OCI-LY7 (cell line): ENCODE results near the gene NELL1.

Experiments
- CTCF ChIP-seq: fragments of 200-600 bp; sonication (generic); conservative IDR thresholded peaks from 2 replicates; pipeline ENCODE4 v1.5.1; 2014; ENCODE audit warnings: mild to moderate bottlenecking, antibody characterized with exemption, low read length, moderate library complexity, mixed read lengths
- EZH2phosphoT487 ChIP-seq: fragments of 200-600 bp; sonication (generic); IDR thresholded peaks from 2 replicates; pipeline ENCODE4 v1.6.1; 2018; ENCODE audit warnings: low read depth, borderline replicate concordance, mild to moderate bottlenecking, mixed run types, antibody characterized with exemption, low read length, moderate library complexity, mixed read lengths

- TF ChIP-seq CTCF (no peak), EZH2phosphoT487 (no peak)
Measured at GRCh38 chr11:21602699-21603098, 933.3 kb downstream of the NELL1 start.
